Nephron (organoid): ENCODE measurements around the gene DPEP1.

Experiments used
- H3K27ac Mint-ChIP-seq, 3 experiments: 2 replicates each; pipeline ENCODE4 v1.8.0; 2020; ENCODE audit warnings: mixed read lengths in 3 of 3, mild to moderate bottlenecking in 2 of 3, moderate library complexity in 1 of 3
- H3K27me3 Mint-ChIP-seq: 2 replicates; pipeline ENCODE4 v1.8.0; 2021; ENCODE audit warnings: low read depth, mild to moderate bottlenecking, moderate library complexity, mixed read lengths
- H3K36me3 Mint-ChIP-seq: 2 replicates; pipeline ENCODE4 v1.8.0; 2020; ENCODE audit warnings: low read depth, mixed read lengths
- H3K4me1 Mint-ChIP-seq: 2 replicates; pipeline ENCODE4 v1.8.0; 2020; ENCODE audit warnings: mixed read lengths
- H3K4me3 Mint-ChIP-seq, 3 experiments: 2 replicates each; pipeline ENCODE4 v1.8.0; 2020; ENCODE audit warnings: mild to moderate bottlenecking in 3 of 3, mixed read lengths in 3 of 3, moderate library complexity in 2 of 3
- H3K9me3 Mint-ChIP-seq: 2 replicates; pipeline ENCODE4 v1.8.0; 2020; ENCODE audit warnings: mixed read lengths
- CTCF ChIP-seq, 3 experiments: fragments of 200-600 bp; sonication (generic); IDR thresholded peaks; one replicate each; pipeline ENCODE4 v1.5.0; 2021; ENCODE audit warnings: antibody characterized with exemption in 3 of 3; ENCODE audit not compliant: unreplicated experiment in 3 of 3

The DPEP1 gene

GRCh38 chr16:89601906-89602272, 11.6 kb upstream of the DPEP1 start:
- Mint-ChIP-seq H3K27me3 (peaks cover 7% of the 10 kb centered on the region), H3K27ac (peak overlapping the region; percentile 75 to 89 (median 88)), H3K36me3 (no peaks in the 10 kb centered on the region), H3K4me3 (no peak overlapping the region), H3K9me3 (no peaks in the 10 kb centered on the region), H3K4me1 (peaks cover 6% of the 10 kb centered on the region)
- TF ChIP-seq CTCF (IDR thresholded peaks at IDR 0.05; ENCODE audit: unreplicated experiment in 3 of 3) = no peak

DNA sequence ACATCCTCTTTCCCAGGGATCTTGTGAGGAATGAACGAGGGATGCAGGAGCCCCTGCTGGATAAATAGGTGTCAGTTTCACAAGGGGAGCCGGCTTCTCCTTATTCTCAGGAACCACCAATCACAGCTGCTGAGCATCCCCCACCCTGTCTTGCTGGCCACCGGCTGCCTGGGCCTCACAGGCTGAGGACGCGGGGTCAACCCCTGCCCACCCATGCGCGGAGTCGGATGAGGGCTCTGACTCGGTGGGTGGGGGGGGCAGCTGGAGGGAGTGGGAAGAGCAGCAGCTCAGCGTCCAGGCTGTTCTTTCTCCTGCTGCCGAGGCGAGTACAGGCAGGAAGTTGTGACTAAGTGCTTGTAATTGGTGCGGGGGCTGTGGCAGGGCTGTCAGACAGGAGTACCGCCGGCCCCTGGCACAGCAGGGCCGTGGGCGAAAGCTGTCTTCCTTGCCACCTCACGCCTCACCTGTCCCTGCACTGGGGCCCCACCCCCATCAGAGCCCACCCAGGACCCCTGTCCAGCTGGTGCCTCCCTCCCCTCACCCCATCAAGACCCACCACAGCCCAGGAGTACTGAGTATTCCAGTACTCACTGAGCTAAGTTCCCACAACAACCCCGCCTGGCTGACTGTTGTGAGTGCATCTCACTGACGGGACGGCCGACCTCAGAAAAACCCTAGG, 11.0 kb upstream of the DPEP1 start:
- peaks cover 7% of the 10 kb centered on the region for H3K27me3 Mint-ChIP-seq
- no peaks in the 10 kb centered on the region for H3K36me3 Mint-ChIP-seq
- no peak for TF ChIP-seq CTCF (IDR thresholded peaks at IDR 0.05; ENCODE audit: unreplicated experiment in 3 of 3)
- no peaks in the 10 kb centered on the region for H3K9me3 Mint-ChIP-seq
- H3K4me1 Mint-ChIP-seq = peaks cover 6% of the 10 kb centered on the region
- H3K27ac Mint-ChIP-seq = peak overlapping the region; percentile 75 to 89 (median 88)
- H3K4me3 Mint-ChIP-seq = peak overlapping the region in 1 of 3 experiments; percentile 42

DNA sequence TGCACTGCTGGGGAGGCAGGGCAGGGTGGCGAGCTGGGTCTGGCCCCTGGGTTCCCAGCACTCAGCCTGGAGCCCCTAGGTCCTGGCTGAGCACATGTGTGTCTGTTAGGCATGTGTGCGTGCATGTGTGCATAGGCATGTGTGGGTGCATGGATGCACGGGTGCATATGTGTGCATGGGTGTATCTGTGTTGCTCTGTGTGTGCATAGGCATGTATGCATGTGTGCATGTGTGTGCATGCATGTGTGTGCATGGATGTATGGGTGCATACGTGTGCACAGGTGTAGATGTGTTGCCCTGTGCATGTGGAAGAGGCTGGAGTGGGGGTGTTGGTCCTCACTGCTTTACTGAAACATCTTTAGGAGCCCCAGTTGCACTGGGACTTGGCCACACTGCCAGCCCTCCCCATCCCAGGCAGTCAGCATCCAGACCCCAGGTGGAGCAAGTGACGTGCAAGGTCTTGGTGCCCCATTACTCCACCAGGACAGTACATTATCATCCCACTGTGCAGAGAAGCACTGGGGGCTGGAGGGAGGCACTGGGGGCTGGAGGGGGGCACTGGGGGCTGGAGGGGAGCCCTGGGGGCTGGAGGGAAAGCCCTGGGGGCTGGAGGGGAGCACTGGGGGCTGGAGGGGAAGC, 10.4 kb upstream of the DPEP1 start:
- Mint-ChIP-seq H3K9me3 (no peaks in the 10 kb centered on the region), H3K36me3 (no peaks in the 10 kb centered on the region), H3K4me3 (peak overlapping the region; percentile 31 to 42 (median 41)), H3K27me3 (peaks cover 7% of the 10 kb centered on the region), H3K4me1 (peaks cover 6% of the 10 kb centered on the region), H3K27ac (peak overlapping the region; percentile 75 to 89 (median 88))
- TF ChIP-seq CTCF (IDR thresholded peaks at IDR 0.05; ENCODE audit: unreplicated experiment in 3 of 3) = no peak

GRCh38 chr16:89604764-89605163, 8.7 kb upstream of the DPEP1 start:
- H3K4me1 Mint-ChIP-seq = peaks cover 6% of the 10 kb centered on the region
- H3K9me3 Mint-ChIP-seq = no peaks in the 10 kb centered on the region
- H3K36me3 Mint-ChIP-seq = no peaks in the 10 kb centered on the region
- peaks cover 7% of the 10 kb centered on the region for H3K27me3 Mint-ChIP-seq
- no peak for TF ChIP-seq CTCF (IDR thresholded peaks at IDR 0.05; ENCODE audit: unreplicated experiment in 3 of 3)
- H3K4me3 Mint-ChIP-seq = no peak overlapping the region
- no peak overlapping the region for H3K27ac Mint-ChIP-seq

DNA sequence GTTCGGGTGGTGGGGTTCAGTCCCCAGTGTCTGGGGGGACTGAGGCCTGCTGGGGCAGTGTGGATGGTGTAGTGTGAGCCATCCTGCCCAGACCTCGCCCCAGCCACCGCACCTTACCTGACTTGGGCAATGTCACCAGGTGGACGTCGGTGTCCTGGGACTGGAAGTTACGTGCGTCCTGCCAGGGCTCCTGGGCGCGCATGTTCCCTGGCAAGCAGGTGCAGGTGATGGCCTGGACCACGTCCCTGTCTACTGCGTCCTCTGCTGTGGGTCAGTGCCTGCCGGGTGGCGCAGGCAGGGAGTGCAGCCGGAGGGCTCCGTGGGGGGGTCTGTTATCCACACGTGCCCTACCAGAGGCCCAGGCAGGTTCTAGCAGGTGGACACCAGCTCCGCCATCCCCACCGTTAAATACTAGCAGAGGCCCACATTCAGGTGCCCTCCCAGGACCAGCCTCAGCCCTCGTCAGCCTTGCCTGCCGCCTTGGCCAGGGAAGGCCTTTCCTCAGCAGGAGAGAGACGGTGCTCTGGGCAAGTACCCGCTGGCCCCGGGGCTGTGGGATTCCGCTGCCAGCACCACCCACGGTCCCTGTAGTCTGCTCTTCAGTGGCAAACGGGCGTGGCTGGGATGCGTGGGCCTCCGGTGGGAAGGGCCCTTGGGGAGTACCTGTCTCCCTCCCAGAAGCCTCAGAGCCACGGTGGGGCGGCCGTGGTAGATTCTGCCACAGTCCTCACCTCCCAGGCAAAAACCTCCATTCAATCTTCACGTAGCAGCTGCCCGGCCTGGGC, 8.1 kb upstream of the DPEP1 start:
- Mint-ChIP-seq H3K27ac (no peak overlapping the region), H3K36me3 (no peaks in the 10 kb centered on the region), H3K4me3 (no peak overlapping the region), H3K4me1 (peaks cover 6% of the 10 kb centered on the region), H3K27me3 (peaks cover 4% of the 10 kb centered on the region), H3K9me3 (no peaks in the 10 kb centered on the region)
- no peak for TF ChIP-seq CTCF (IDR thresholded peaks at IDR 0.05; ENCODE audit: unreplicated experiment in 3 of 3)
